ENCODE data around the gene PRR5L.

- TF ChIP-seq ELF4 (IDR thresholded peaks at IDR 0.05) (no peak), ARNT (IDR thresholded peaks at IDR 0.05) (no peak), L3MBTL2 (conservative IDR thresholded peaks at IDR 0.05) (no peak), SP1 (IDR thresholded peaks at IDR 0.05) (no peak), SUZ12 (IDR thresholded peaks at IDR 0.05) (no peak), HDGF (IDR thresholded peaks at IDR 0.05; ENCODE audit: borderline replicate concordance) (no peak), NFRKB (IDR thresholded peaks at IDR 0.05) (no peak), TARDBP (IDR thresholded peaks at IDR 0.05) (no peak), FOXK2 (IDR thresholded peaks at IDR 0.05) (no peak), BHLHE40 (IDR thresholded peaks at IDR 0.05; ENCODE audit: borderline replicate concordance) (no peak), LEF1 (IDR thresholded peaks at IDR 0.05; ENCODE audit: borderline replicate concordance) (no peak), ZNF384 (IDR thresholded peaks at IDR 0.05) (no peak), FOXM1 (IDR thresholded peaks at IDR 0.05; ENCODE audit: borderline replicate concordance) (no peak)
These were observed 171.8 kb downstream of the PRR5L start for GRCh38 chr11:36467916-36468315.

All from HEK293T (cell line).